G401 (cell line): ENCODE data around the gene FOXL2NB. TPM values are rescaled to one million over a fixed set of nuclear protein-coding genes. Genes with fewer than 3 reads are reported as not detected.
A peak's percentile ranks its signal among the peaks of the same experiment; 100 is the strongest.

Source experiments
- DNase-seq: peaks from one replicate; pipeline ENCODE4 v3.0.0-alpha.2; 2015; ENCODE audit warnings: low spot score
- in situ Hi-C: cut with HindIII; loops from 2 replicates; pipeline ENCODE4 v1.10.0; 2016; ENCODE audit warnings: low sequenced_read_pairs, mixed read lengths
- total RNA-seq: library from RNA; depleted of rRNA; stranded (reverse); fragments of >200 nt; shearing (Covaris generic); gene quantifications from 2 replicates; pipeline ENCODE4 v1.2.3, GENCODE V29; 2014

Gene FOXL2NB
- total RNA-seq, 1 experiment from 2014 or later, result 1.2 TPM

DNA sequence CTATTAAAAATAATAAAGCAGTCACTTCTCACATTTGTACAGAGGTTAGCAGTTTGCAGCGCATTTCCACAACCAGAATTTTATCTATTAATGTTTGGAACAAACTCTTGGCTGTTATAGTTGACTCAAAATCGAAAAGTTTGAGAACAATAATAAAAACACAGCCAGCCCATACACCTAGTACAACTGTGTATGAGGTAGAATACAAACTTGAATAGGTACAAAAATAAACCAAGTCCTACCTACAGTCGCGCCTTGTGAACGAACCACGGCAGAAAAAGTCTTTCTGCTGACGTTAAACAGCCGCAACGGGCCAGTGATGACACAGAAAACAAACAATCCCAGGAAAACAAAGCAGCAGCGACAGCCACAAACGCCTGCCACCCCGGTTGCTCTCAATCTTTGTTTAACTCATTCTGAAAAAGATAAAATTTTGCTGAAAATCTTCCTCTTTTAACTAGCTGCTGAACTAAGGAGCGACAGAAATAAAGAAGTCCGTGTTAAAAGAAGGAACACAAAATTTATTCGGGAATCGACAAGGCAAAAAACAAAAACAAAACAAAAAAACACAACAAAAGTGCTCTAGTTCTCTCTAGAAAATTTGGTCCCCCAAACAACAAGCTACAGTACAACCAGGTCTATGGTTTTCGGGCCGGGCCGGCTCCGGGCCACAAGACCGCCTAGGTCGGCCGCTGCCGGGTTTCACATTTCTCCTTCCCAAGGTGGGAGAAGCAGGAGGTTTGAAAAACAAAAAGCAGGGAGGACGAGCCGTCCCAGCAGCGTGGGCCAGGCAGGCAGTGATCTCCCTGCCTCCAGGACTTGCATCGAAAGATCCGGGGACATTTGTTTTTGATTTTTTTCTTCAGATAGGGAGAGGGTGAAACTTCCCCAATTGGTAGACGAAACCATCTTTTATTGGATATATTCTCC, 3.0 kb upstream of the FOXL2NB start:
- in situ Hi-C loops, result no loop called here
- no peak for DNase-seq

GRCh38 chr3:138944654-138944928, 2.4 kb upstream of the FOXL2NB start:
- in situ Hi-C loops, result no loop called here
- DNase-seq, result no peak

GRCh38 chr3:138944929-138945708, 1.9 kb upstream of the FOXL2NB start:
- no peak for DNase-seq
- in situ Hi-C loops, result no loop called here

DNA sequence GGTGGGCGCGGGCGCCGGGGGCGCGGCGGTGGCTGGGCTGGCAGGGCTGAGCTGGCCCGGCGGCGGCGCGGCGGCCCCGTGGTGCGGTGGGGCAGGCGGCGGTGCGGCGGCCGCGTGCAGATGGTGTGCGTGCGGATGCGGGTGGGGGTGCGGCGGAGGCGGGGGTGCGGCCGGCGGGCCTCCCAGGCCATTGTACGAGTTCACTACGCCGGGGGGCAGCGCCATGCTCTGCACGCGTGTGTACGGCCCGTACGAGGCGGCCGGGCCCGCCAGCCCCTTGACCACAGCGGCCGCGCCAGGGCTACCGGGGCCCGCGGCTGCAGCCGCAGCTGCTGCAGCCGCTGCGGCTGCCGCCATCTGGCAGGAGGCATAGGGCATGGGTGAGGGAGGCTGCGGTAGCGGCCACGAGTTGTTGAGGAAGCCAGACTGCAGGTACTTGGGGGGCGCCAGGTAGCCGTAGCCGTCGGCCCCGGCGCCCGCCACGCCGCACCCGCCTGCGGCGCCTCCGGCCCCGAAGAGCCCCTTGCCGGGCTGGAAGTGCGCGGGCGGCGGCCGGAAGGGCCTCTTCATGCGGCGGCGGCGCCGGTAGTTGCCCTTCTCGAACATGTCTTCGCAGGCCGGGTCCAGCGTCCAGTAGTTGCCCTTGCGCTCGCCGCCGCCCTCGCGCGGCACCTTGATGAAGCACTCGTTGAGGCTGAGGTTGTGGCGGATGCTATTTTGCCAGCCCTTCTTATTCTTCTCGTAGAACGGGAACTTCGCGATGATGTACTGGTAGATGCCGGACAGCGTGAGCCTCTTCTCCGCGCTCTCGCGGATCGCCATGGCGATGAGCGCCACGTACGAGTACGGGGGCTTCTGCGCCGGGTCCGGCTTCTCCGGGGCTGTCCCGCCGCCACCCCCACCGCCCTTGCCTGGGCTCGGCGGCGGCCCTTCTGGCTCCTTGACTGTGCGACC, 1.0 kb upstream of the FOXL2NB start:
- DNase-seq, result no peak
- in situ Hi-C loops, result no loop called here

DNA sequence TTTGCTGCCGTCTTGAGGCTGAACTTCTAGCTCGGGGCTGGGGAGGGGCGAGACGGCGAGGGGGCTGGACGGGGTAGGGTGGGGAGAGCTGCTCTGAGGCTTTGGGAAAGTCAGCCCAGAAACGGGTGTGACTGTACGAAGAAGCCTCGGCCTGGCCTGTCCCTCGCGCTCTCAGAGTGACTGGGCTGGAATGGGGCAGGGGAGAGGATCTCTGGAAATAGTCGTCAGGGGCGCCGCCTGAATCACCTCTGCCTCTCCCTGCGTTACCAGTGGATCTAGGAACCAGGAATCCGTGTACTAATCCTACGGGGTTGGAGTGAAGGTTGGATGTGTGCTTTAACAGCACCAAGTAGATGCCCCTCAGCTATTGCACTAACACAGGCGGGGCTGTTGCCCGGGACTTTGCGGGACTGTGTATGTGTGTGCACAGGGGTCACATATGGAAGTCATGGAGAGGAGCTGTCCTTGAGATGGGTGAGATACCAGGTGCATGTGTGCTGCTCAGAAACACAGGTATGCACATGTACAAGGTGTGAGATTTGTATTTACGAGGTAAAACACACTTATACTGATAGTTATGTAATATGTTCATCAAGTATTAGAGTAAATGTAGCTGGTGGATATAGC, 591 bp downstream of the FOXL2NB start:
- in situ Hi-C loops, result no loop called here
- no peak for DNase-seq

- no peak for DNase-seq
These were observed 1.5 kb downstream of the FOXL2NB start for GRCh38 chr3:138948371-138949001.

GRCh38 chr3:138949002-138949418, 2.0 kb downstream of the FOXL2NB start:
- in situ Hi-C loops, result no loop called here

More at GRCh38 chr3:138948371-138949001, 1.5 kb downstream of the FOXL2NB start:
- in situ Hi-C loops, result no loop called here

GRCh38 chr3:138949445-138950005, 2.5 kb downstream of the FOXL2NB start:
- in situ Hi-C loops, result loop anchor here (25.0 kb wide), 1 partner anchor 363 kb away; no protein-coding TSS in a partner anchor
- DNase-seq, result no peak

More at GRCh38 chr3:138949002-138949418, 2.0 kb downstream of the FOXL2NB start:
- DNase-seq, result no peak

DNA sequence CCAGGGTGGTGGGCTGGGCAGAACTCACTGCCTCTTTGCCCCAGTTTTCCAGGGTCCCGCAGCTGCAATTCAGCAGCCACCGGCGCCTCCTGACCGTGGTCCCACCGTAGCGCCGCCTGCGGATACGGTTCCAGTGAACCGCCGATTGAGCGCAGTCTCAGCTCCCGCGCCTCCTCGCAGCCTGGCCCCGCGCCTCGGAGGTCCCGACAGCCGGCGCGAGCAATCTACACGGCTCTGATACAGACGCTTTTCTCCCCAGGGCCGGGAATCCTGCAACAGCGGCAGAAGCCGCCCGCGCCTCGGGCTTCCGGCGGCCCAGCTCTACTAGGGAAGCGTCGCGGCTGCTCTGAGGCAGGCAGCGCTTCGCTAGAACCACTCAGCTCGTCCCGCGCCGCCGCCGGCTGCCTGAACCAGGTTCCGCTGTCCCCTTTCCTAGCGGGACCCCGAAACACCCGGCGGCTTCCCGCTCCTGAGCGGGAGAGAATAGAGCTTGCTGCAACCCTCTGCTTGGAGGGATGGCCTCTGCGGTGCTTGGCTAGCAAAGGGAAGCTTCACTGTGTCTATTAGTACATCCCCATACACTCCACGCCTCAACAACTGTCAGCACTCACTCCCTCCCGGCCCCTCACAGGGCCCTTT, 3.1 kb downstream of the FOXL2NB start:
- peak; percentile 10 for DNase-seq
- in situ Hi-C loops, result loop anchor here (25.0 kb wide), 1 partner anchor 362 kb away; no protein-coding TSS in a partner anchor

DNA sequence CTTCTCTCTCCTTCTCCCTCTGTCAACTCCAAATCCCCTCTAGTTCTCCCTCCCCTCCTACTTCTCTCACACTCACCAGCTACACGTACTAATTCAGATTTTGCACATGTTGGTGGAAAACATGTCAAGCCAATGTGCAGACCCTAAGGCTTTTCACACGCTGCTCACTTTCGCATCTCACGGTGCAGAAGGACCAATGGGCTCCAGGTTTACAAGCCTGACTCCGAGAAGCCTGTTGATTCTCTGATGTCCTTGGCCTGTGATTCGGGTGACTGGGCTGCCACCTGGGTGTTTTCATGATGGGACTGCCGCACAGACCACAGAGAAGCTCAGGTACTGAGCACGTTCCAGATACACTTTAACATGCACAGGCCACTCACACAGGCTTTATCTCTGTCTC, 3.7 kb downstream of the FOXL2NB start:
- no peak for DNase-seq
- in situ Hi-C loops, result loop anchor here (25.0 kb wide), 1 partner anchor 362 kb away; no protein-coding TSS in a partner anchor

DNA sequence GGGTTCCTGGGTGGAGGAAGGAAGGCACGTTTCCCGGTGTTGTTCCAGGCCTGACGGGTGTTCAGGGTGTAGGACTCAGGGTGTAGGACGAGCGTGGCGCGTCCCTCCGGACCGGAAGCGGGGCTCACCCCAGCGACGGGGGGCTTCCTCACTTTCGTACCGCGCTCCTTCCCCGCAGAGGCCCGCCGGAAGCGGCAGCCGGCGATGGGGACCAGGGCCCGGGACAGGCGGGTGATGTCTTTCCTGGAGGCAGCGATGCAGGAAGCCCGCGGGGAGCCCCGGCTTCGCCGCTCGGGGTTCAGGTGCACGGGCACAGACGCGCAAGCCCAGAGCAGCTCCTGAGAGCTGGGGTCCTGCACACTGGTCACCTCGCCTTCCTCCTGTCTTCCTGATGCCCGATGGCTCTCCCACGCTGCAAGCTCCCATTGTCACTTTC, 13.4 kb downstream of the FOXL2NB start:
- in situ Hi-C loops, result loop anchor here (25.0 kb wide), 1 partner anchor 352 kb away; no protein-coding TSS in a partner anchor
- DNase-seq, result no peak

DNA sequence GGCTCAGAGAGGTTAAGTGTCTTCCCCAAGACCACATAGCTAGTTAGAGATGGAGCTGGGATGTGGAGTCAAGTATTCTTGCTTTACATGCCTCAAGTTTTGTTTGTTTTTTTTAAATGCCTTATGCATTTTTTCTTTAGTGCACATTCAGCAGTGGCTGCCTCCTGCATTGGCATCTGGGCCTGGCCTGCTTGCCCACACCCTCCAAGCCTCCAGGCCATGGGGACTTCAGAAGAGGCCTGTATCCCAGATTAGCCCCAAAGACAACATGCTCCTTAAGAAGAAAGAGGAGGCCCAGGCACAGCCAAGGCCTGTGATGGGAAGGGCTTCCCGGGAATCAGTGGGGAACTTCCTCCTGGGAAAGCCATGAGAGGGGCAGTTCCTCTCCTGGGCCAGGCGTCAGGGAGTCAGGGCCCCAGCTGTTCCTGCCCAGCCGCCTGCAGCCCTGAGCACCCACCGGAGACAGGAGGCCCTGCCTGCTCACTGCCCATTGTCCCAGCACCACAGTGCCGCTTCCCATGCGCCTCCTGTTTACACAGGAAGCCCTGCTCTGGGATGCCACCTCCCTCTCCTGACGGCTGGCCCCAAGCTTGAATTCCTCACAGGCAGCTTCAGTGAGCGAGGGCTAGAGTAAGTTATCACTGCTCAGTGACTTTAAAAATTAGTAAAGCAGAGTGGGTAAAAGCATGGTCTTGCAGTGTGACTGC, 16.0 kb downstream of the FOXL2NB start:
- in situ Hi-C loops, result loop anchor here (25.0 kb wide), 1 partner anchor 349 kb away; no protein-coding TSS in a partner anchor
- no peak for DNase-seq

- in situ Hi-C loops, result loop anchor here (25.0 kb wide), 1 partner anchor 348 kb away; no protein-coding TSS in a partner anchor
- DNase-seq, result no peak
These were observed 17.2 kb downstream of the FOXL2NB start for GRCh38 chr3:138964264-138964663.

GRCh38 chr3:138964923-138965322, 17.9 kb downstream of the FOXL2NB start:
- DNase-seq, result no peak
- in situ Hi-C loops, result loop anchor here (25.0 kb wide), 1 partner anchor 347 kb away; no protein-coding TSS in a partner anchor

- DNase-seq, result no peak
- in situ Hi-C loops, result loop anchor here (25.0 kb wide), 1 partner anchor 340 kb away; no protein-coding TSS in a partner anchor
These were observed 24.8 kb downstream of the FOXL2NB start for GRCh38 chr3:138971766-138972320.

DNA sequence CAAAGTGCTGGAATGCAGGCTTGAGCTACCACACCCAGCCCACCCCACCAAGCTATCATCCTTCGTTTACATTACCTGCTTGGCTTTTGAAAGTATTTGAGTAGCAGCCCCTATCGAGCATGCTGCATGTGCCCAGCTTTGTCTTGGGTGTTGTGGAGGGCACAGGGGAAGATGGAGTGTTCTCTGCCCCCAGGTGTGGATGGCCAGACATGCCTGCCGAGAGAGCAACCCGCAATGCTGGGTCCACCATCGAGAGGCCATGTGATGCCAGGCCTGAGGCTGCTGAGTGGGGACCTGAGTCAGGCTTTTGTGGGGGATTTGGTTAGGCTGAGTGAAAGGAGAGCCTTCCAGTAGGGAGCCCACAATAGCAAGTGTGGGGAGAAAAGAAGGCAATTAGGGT, 25.9 kb downstream of the FOXL2NB start:
- no peak for DNase-seq
- in situ Hi-C loops, result loop anchor here (25.0 kb wide), 1 partner anchor 339 kb away; no protein-coding TSS in a partner anchor
